HUES48 (cell line): ENCODE measurements around the gene GCK.

ENCODE experiments used
- H3K27ac ChIP-seq: one replicate; pipeline ENCODE4 v1.7.0; 2013; ENCODE audit warnings: low read depth, low read length, inconsistent platforms
- H3K27me3 ChIP-seq: 2 replicates; pipeline ENCODE4 v1.6.1; 2013; ENCODE audit warnings: mild to moderate bottlenecking, low read length; ENCODE audit not compliant: control insufficient read depth, insufficient read depth
- H3K36me3 ChIP-seq: 2 replicates; pipeline ENCODE4 v1.6.1; 2013; ENCODE audit warnings: low read length; ENCODE audit not compliant: control insufficient read depth, insufficient read depth
- H3K4me1 ChIP-seq: 2 replicates; pipeline ENCODE4 v1.6.1; 2013; ENCODE audit warnings: mild to moderate bottlenecking, low read length; ENCODE audit not compliant: control insufficient read depth, insufficient read depth
- H3K4me3 ChIP-seq: 2 replicates; pipeline ENCODE4 v1.5.1; 2013; ENCODE audit warnings: mild to moderate bottlenecking, low read depth, low read length
- H3K9ac ChIP-seq: 2 replicates; pipeline ENCODE4 v1.6.1; 2013; ENCODE audit warnings: mild to moderate bottlenecking, low read depth, low read length, moderate library complexity
- H3K9me3 ChIP-seq: 2 replicates; pipeline ENCODE4 v1.6.1; 2013; ENCODE audit warnings: low read length; ENCODE audit not compliant: control insufficient read depth, insufficient read depth

The GCK gene

GRCh38 chr7:44100458-44101302, 88.6 kb downstream of the GCK start:
- Histone ChIP-seq H3K4me3 (no peak overlapping the region), H3K9ac (no peak overlapping the region), H3K9me3 (no peaks in the 10 kb centered on the region), H3K27ac (no peak overlapping the region), H3K36me3 (no peaks in the 10 kb centered on the region), H3K4me1 (peaks cover 8% of the 10 kb centered on the region; the same call in 1 of the 2 replicates), H3K27me3 (peaks cover 13% of the 10 kb centered on the region)

GRCh38 chr7:44099669-44100068, 89.6 kb downstream of the GCK start:
- H3K36me3 ChIP-seq: no peaks in the 10 kb centered on the region
- H3K27ac ChIP-seq: no peak overlapping the region
- H3K9me3 ChIP-seq: no peaks in the 10 kb centered on the region
- H3K4me1 ChIP-seq: no peaks in the 10 kb centered on the region
- H3K9ac ChIP-seq: no peak overlapping the region
- peaks cover 5% of the 10 kb centered on the region for H3K27me3 ChIP-seq
- H3K4me3 ChIP-seq: no peak overlapping the region

- no peaks in the 10 kb centered on the region for H3K9me3 ChIP-seq
- H3K36me3 ChIP-seq: no peaks in the 10 kb centered on the region
- no peak overlapping the region for H3K9ac ChIP-seq
- peaks cover 4% of the 10 kb centered on the region for H3K27me3 ChIP-seq
- H3K4me1 ChIP-seq: no peaks in the 10 kb centered on the region
- H3K4me3 ChIP-seq: no peak overlapping the region
- no peak overlapping the region for H3K27ac ChIP-seq
Measured at GRCh38 chr7:44098092-44099068, 90.9 kb downstream of the GCK start.

- H3K36me3 ChIP-seq: no peaks in the 10 kb centered on the region
- no peaks in the 10 kb centered on the region for H3K27me3 ChIP-seq
- H3K4me3 ChIP-seq: no peak overlapping the region
- H3K9me3 ChIP-seq: no peaks in the 10 kb centered on the region
- H3K27ac ChIP-seq: no peak overlapping the region
- H3K4me1 ChIP-seq: no peaks in the 10 kb centered on the region
- no peak overlapping the region for H3K9ac ChIP-seq
Measured at GRCh38 chr7:44097064-44097932, 91.9 kb downstream of the GCK start.

GRCh38 chr7:44096326-44096881, 92.8 kb downstream of the GCK start:
- Histone ChIP-seq H3K4me1 (no peaks in the 10 kb centered on the region), H3K27ac (no peak overlapping the region)

DNA sequence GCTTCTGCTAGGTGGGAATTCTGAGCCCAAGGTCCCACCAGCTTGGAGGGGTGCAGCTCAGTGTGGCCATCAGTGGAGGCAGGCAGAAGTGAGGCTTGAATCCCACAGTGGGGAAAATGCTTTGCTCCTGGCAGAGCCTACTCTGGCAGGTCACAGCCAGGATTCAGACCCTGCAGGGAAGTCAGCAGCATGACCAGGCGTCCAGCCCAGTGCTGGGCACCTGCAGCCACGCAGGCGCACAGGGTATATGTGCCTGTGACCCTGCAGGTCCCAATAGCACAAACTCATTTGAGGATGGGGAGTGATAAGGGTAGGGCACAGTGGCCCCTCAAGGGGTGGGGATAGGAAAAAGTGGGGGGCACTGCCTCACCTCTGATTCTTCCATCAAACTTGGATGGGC, 93.5 kb downstream of the GCK start:
- Histone ChIP-seq H3K9ac (no peak overlapping the region), H3K27ac (no peak overlapping the region), H3K4me1 (no peaks in the 10 kb centered on the region), H3K9me3 (no peaks in the 10 kb centered on the region), H3K27me3 (no peaks in the 10 kb centered on the region), H3K4me3 (no peak overlapping the region), H3K36me3 (no peaks in the 10 kb centered on the region)

More at GRCh38 chr7:44096326-44096881, 92.8 kb downstream of the GCK start:
- no peak overlapping the region for H3K9ac ChIP-seq
- no peaks in the 10 kb centered on the region for H3K9me3 ChIP-seq
- no peaks in the 10 kb centered on the region for H3K36me3 ChIP-seq
- H3K4me3 ChIP-seq: no peak overlapping the region
- no peaks in the 10 kb centered on the region for H3K27me3 ChIP-seq

DNA sequence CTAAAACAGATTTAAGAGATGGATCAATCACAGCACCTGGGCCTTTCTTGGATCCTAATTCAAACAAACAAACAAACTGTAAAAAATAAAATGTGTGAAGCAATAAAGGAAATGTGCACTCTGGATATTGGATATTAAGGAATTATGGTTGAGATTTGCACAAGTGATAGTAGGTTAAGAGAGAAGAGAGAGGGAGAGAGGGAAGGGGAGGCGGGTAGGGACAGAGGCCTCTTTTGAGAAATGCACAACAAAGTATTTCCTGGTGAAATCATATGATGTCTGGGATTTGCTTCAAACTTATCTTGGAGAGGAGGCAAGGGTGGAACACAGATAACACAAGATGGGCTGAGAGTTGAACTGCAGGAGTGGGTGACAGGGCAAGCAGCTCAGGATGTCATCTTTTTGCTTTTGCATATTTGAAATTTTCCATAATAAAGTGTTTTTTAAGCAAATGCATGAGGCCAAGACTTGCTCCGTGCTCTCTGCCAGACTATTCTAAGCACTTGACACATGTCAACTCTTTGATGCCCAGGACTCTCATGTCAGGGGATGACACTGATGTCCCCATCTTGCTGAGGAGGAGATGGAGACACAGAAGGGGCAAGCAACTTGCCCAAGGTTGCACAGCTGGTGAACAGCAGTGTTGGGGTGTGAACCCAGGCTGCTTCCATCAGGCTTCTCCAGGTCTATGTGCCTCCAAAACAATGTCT, 94.2 kb downstream of the GCK start:
- Histone ChIP-seq H3K9me3 (no peaks in the 10 kb centered on the region), H3K4me3 (no peak overlapping the region), H3K4me1 (no peaks in the 10 kb centered on the region), H3K27ac (no peak overlapping the region), H3K27me3 (no peaks in the 10 kb centered on the region), H3K9ac (no peak overlapping the region), H3K36me3 (no peaks in the 10 kb centered on the region)

DNA sequence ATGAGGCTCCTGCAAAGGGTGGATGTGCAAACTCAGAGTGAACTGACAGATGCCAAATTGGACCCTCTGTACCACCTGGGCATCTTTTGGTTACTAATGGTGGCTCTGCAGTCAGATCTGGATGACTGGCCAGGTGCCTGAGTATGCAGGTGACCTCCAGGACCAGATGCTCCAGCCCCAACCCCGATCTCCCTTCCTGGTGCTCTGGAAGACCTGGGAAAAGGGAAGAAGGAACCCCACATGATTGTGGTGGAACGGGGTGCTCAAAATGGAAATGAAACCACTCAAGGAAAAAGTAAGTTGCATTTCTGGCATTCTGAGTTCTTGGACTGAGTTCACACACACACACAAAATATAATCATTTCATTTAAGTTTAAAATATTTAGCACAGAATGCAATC, 94.9 kb downstream of the GCK start:
- Histone ChIP-seq H3K9me3 (no peaks in the 10 kb centered on the region), H3K4me3 (no peak overlapping the region), H3K9ac (no peak overlapping the region), H3K4me1 (no peaks in the 10 kb centered on the region), H3K36me3 (no peaks in the 10 kb centered on the region), H3K27ac (no peak overlapping the region), H3K27me3 (no peaks in the 10 kb centered on the region)
